ENCODE data around the gene MDP1. TPM values are rescaled to one million over a fixed set of nuclear protein-coding genes. Genes with fewer than 3 reads are reported as not detected.

Gene MDP1
- polyA plus RNA-seq (ENCODE audit: insufficient read length in 12 of 12): 10 to 100 TPM in 4 of 12 donors, 1 to 10 TPM in 7, not detected in 1; 4.6 to 33.0 (median 8.7) TPM
- long read RNA-seq, donor 1, transcript MDP1-201 (6 exons, 730 nt): major isoform, 16 of 18 reads
- long read RNA-seq, donor 1, partial matches to known transcripts: 0 of 18 reads
- long read RNA-seq, donor 1, other reads (novel, unspliced or antisense): 0 of 18 reads
- long read RNA-seq, donor 2, transcript MDP1-201 (6 exons, 730 nt): major isoform, 6 of 7 reads
- long read RNA-seq, donor 2, partial matches to known transcripts: 0 of 7 reads
- long read RNA-seq, donor 2, other reads (novel, unspliced or antisense): 0 of 7 reads
- long read RNA-seq, donor 3, partial matches to known transcripts: 0 of 3 reads
- long read RNA-seq, donor 3, other reads (novel, unspliced or antisense): 0 of 3 reads
- long read RNA-seq, donor 4, transcript MDP1-201 (6 exons, 730 nt): major isoform, 5 of 6 reads
- long read RNA-seq, donor 4, partial matches to known transcripts: 0 of 6 reads
- long read RNA-seq, donor 4, other reads (novel, unspliced or antisense): 0 of 6 reads
- long read RNA-seq, donor 5, transcript MDP1-201 (6 exons, 730 nt): major isoform, 11 of 12 reads
- long read RNA-seq, donor 5, partial matches to known transcripts: 0 of 12 reads
- long read RNA-seq, donor 5, other reads (novel, unspliced or antisense): 0 of 12 reads
- long read RNA-seq, donor 6, partial matches to known transcripts: 0 of 5 reads
- long read RNA-seq, donor 6, other reads (novel, unspliced or antisense): 0 of 5 reads
- long read RNA-seq, donor 7, transcript MDP1-201 (6 exons, 730 nt): major isoform, 8 of 8 reads
- long read RNA-seq, donor 7, partial matches to known transcripts: 0 of 8 reads
- long read RNA-seq, donor 7, other reads (novel, unspliced or antisense): 0 of 8 reads
- long read RNA-seq, donor 8, transcript MDP1-201 (6 exons, 730 nt): major isoform, 14 of 16 reads
- long read RNA-seq, donor 8, partial matches to known transcripts: 0 of 16 reads
- long read RNA-seq, donor 8, other reads (novel, unspliced or antisense): 0 of 16 reads
- long read RNA-seq, donor 9, transcript MDP1-201 (6 exons, 730 nt): major isoform, 5 of 7 reads
- long read RNA-seq, donor 9, partial matches to known transcripts: 0 of 7 reads
- long read RNA-seq, donor 9, other reads (novel, unspliced or antisense): 0 of 7 reads
- long read RNA-seq, donor 10, transcript MDP1-201 (6 exons, 730 nt): major isoform, 5 of 6 reads
- long read RNA-seq, donor 10, partial matches to known transcripts: 0 of 6 reads
- long read RNA-seq, donor 10, other reads (novel, unspliced or antisense): 0 of 6 reads
- long read RNA-seq, donor 11, transcript MDP1-201 (6 exons, 730 nt): major isoform, 10 of 11 reads
- long read RNA-seq, donor 11, partial matches to known transcripts: 0 of 11 reads
- long read RNA-seq, donor 11, other reads (novel, unspliced or antisense): 0 of 11 reads

GRCh38 chr14:24215495-24216344, at the start of gene MDP1:
MDP1 (minus strand) TSS chr14:24216066; CDS start chr14:24215955, 111 bp downstream.
- peak; percentile 88 for DNase-seq

- no peak for DNase-seq
Measured at GRCh38 chr14:24264298-24264697, 48.4 kb upstream of the MDP1 start.

- DNase-seq: no peak
Measured at GRCh38 chr14:24263848-24264247, 48.0 kb upstream of the MDP1 start.

GRCh38 chr14:24262821-24263733, 47.2 kb upstream of the MDP1 start, which contains the start of gene TGM1:
TGM1 (minus strand) TSS chr14:24263177; CDS start chr14:24262352, 825 bp downstream.
- DNase-seq: no peak

- DNase-seq: no peak
Measured at GRCh38 chr14:24261969-24262327, 46.1 kb upstream of the MDP1 start.

GRCh38 chr14:24261256-24261968, 45.5 kb upstream of the MDP1 start:
- DNase-seq: no peak

GRCh38 chr14:24260780-24261157, 44.9 kb upstream of the MDP1 start:
- no peak for DNase-seq

- no peak for DNase-seq
Measured at GRCh38 chr14:24260026-24260779, 44.3 kb upstream of the MDP1 start.

- DNase-seq: no peak
Measured at GRCh38 chr14:24259282-24260025, 43.6 kb upstream of the MDP1 start.

GRCh38 chr14:24258548-24259265, 42.8 kb upstream of the MDP1 start:
- no peak for DNase-seq

GRCh38 chr14:24258119-24258518, 42.3 kb upstream of the MDP1 start:
- DNase-seq: no peak

GRCh38 chr14:24256960-24257359, 41.1 kb upstream of the MDP1 start:
- no peak for DNase-seq

GRCh38 chr14:24255931-24256711, 40.3 kb upstream of the MDP1 start:
- no peak for DNase-seq

GRCh38 chr14:24255438-24255837, 39.6 kb upstream of the MDP1 start:
- no peak for DNase-seq

- no peak for DNase-seq
Measured at GRCh38 chr14:24254630-24255392, 38.9 kb upstream of the MDP1 start.
